Upper lobe of right lung (tissue), 1 donor: ENCODE measurements around the gene NUDT1. TPM values are rescaled to one million over a fixed set of nuclear protein-coding genes. Genes with fewer than 3 reads are reported as not detected.

ENCODE experiments used
- ATAC-seq: fragments of 200-7000 bp; cut with Tn5 transposase; one replicate; pipeline ENCODE4 v1.9.1; 2020; ENCODE audit warnings: mild to moderate bottlenecking, moderate library complexity
- DNase-seq: peaks from one replicate; pipeline ENCODE4 v3.0.0-alpha.2; 2020
- H3K27ac ChIP-seq: fragments of 200-600 bp; one replicate; pipeline ENCODE4 v1.8.0; 2022
- H3K27me3 ChIP-seq: fragments of 200-600 bp; one replicate; pipeline ENCODE4 v1.8.0; 2022; ENCODE audit warnings: mild to moderate bottlenecking
- H3K36me3 ChIP-seq: fragments of 200-600 bp; one replicate; pipeline ENCODE4 v1.8.0; 2022
- H3K4me1 ChIP-seq: fragments of 200-600 bp; one replicate; pipeline ENCODE4 v1.8.0; 2022
- H3K4me3 ChIP-seq: fragments of 200-600 bp; one replicate; pipeline ENCODE4 v1.8.0; 2022; ENCODE audit warnings: mild to moderate bottlenecking
- H3K9me3 ChIP-seq: fragments of 200-600 bp; one replicate; pipeline ENCODE4 v1.8.0; 2022
- CTCF ChIP-seq: fragments of 200-600 bp; IDR thresholded peaks from one replicate; pipeline ENCODE4 v1.8.0; 2022; ENCODE audit warnings: antibody characterized with exemption
- intact Hi-C: fragments of 100-400 bp; cut with DNase I; formaldehyde crosslinking; loops from one replicate; pipeline ENCODE4 v1.11.0; 2022
- total RNA-seq: library from RNA; stranded (reverse); fragmentation: NEBNext Ultra II Directional; extraction: Animal tissue kit (Norgen Biotek cat#: 25700); gene quantifications from one replicate; pipeline ENCODE4 v1.2.1, GENCODE V29; 2021
- donor health status: DM: no; HTN: yes; CAD: no; lungs with severe emphysema.

NUDT1 gene
- total RNA-seq, 1 donor from 2014 or later, result 13.2 TPM

- H3K9me3 ChIP-seq, result no peaks in the 10 kb centered on the region
- TF ChIP-seq CTCF, result no peak
Observed at GRCh38 chr7:2253525-2254244, 11.7 kb downstream of the NUDT1 start.

GRCh38 chr7:2254429-2255144 lies 12.6 kb downstream of the NUDT1 start:
- Histone ChIP-seq H3K4me3 (no peak overlapping the region), H3K36me3 (peaks cover 30% of the 10 kb centered on the region), H3K9me3 (no peaks in the 10 kb centered on the region), H3K27me3 (no peaks in the 10 kb centered on the region), H3K27ac (no peak overlapping the region), H3K4me1 (peaks cover 2% of the 10 kb centered on the region)
- no peak for ATAC-seq
- intact Hi-C loops, result no loop called here
- no peak for TF ChIP-seq CTCF
- no peak for DNase-seq

More at GRCh38 chr7:2253525-2254244, 11.7 kb downstream of the NUDT1 start:
- ATAC-seq, result no peak
- Histone ChIP-seq H3K4me1 (peaks cover 11% of the 10 kb centered on the region), H3K4me3 (no peak overlapping the region), H3K36me3 (peaks cover 30% of the 10 kb centered on the region), H3K27ac (no peak overlapping the region), H3K27me3 (no peaks in the 10 kb centered on the region)
- intact Hi-C loops, result no loop called here
- DNase-seq, result no peak

- intact Hi-C loops, result no loop called here
- TF ChIP-seq CTCF, result no peak
- Histone ChIP-seq H3K27ac (no peak overlapping the region), H3K36me3 (peaks cover 30% of the 10 kb centered on the region), H3K27me3 (no peaks in the 10 kb centered on the region), H3K4me3 (no peak overlapping the region), H3K4me1 (no peaks in the 10 kb centered on the region), H3K9me3 (no peaks in the 10 kb centered on the region)
- DNase-seq, result no peak
- no peak for ATAC-seq
Observed at GRCh38 chr7:2255145-2256139, 13.4 kb downstream of the NUDT1 start.

GRCh38 chr7:2256306-2257045 lies 14.4 kb downstream of the NUDT1 start:
- DNase-seq (no peak), ATAC-seq (no peak)
- no peak for TF ChIP-seq CTCF
- no peaks in the 10 kb centered on the region for H3K4me1 ChIP-seq
- H3K36me3 ChIP-seq, result peaks cover 30% of the 10 kb centered on the region
- intact Hi-C loops, result no loop called here
- no peak overlapping the region for H3K4me3 ChIP-seq
- no peak overlapping the region for H3K27ac ChIP-seq
- no peaks in the 10 kb centered on the region for H3K27me3 ChIP-seq
- no peaks in the 10 kb centered on the region for H3K9me3 ChIP-seq

GRCh38 chr7:2257046-2257551 lies 15.1 kb downstream of the NUDT1 start:
- no peak for ATAC-seq
- Histone ChIP-seq H3K27ac (no peak overlapping the region), H3K4me3 (no peak overlapping the region), H3K36me3 (peaks cover 30% of the 10 kb centered on the region), H3K9me3 (no peaks in the 10 kb centered on the region), H3K27me3 (no peaks in the 10 kb centered on the region), H3K4me1 (no peaks in the 10 kb centered on the region)
- no peak for DNase-seq
- intact Hi-C loops, result no loop called here
- no peak for TF ChIP-seq CTCF
